Stimulated activated naive CD8-positive, alpha-beta T cell treated with anti-CD3 and anti-CD28 coated beads, Interleukin-15, Interleukin-2, amounts not matched to agents 100 U/mL and 50 U/mL, for 24 hours (primary cell): ENCODE data around the gene SLC45A3.
"Not testable (repeated sequence)": the region's sequence is repeated elsewhere in the genome, so short reads cannot be mapped to it uniquely, and the experiment has no call there.

Experiments used
- ATAC-seq: fragments of 150-1000 bp; cut with Tn5 transposase; one replicate; pipeline ENCODE4 v1.10.0; 2021
- DNase-seq: peaks from one replicate; pipeline ENCODE4 v3.0.0; 2021

The SLC45A3 gene, protein sequence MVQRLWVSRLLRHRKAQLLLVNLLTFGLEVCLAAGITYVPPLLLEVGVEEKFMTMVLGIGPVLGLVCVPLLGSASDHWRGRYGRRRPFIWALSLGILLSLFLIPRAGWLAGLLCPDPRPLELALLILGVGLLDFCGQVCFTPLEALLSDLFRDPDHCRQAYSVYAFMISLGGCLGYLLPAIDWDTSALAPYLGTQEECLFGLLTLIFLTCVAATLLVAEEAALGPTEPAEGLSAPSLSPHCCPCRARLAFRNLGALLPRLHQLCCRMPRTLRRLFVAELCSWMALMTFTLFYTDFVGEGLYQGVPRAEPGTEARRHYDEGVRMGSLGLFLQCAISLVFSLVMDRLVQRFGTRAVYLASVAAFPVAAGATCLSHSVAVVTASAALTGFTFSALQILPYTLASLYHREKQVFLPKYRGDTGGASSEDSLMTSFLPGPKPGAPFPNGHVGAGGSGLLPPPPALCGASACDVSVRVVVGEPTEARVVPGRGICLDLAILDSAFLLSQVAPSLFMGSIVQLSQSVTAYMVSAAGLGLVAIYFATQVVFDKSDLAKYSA

DNA sequence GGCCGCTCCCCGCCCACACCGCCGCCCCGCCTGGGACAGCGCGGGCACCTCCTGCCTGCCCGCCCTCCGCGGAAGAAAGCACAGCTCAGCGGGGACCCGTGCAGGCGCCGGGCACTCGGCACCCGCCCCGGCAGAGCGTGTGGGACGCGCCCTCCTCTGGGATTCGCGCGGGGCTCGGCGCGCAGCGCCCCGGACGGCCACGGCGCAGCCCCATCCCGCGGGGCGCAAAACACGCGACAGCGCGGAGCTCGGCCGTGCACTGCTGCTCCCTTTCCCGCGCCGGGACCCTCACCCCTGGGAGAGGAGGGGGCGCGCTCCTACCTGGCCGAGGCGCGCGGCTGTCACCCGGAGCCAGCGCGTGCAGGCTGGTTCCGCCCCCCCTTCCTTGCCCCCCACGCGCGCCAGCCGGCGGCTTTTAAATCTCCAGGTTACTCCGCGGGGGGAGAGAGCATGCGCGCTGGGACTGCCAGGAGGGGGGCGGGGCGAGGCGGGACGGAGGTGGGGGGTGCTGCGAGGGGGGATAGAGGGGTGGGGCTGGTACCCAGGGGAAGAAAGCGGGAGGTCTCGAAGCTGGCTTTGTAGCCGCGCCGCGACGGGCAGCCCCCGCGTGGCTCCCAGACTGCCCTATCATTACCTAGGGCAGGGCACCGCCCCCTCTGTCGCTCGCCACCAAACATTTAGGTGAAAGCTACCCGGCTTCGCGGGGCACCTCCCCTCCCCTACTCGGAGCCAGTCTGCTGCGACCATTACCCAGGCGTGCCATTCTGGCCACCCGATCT lies at the start of gene SLC45A3:
Gene SLC45A3 (minus strand): TSS at position 437 of the 779 bp plus-strand sequence. CDS start 15,853 bp downstream, outside the sequence.
- ATAC-seq (peak; percentile 77), DNase-seq (peak; percentile 68)

DNA sequence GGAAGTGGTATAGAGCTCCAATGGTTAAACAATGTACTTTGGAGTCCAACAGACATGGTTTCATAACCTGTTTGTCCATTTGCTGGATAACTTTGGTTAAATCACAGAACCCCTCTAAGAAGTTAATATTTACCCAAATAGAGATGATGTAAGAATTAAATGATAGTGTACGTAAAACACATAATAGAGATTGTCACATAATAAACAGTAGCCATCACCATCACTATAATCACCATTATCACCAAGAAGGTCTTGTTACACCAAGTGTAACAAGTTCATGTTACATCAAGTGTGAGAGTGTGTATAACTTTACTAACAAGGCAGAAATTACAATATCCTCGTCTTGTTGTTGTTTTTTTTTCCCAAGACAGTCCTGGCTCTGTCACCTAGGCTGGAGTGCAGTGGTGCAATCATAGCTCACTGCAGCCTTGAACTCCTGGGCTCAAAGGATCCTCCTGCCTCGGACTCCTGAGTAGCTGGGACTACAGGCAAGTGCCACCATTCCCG lies 46.4 kb upstream of the SLC45A3 start:
- DNase-seq = no peak
- ATAC-seq = no peak

DNA sequence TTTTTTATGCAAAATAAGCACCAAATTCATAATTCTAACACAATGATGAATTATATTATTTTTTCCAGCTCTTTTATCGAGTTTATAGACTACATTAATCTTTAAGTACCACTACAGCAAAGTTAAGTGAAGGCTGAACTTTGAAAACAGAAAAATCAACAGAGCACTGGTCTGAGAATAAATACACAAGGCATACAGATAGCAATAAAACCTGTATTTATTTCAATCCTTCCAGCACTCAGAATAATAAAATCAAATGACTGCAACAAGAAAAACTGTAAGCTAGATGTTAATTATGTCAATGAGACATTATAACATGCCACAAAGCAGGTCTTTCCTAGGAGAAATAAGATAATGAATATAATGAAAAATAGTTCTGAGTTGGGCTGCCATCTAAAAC lies 45.2 kb upstream of the SLC45A3 start:
- DNase-seq = no peak

GRCh38 chr1:205720740-205721139 lies 40.4 kb upstream of the SLC45A3 start:
- DNase-seq, ATAC-seq: not testable (repeated sequence)

More for the DNA sequence above, 45.2 kb upstream of the SLC45A3 start:
- no peak for ATAC-seq

DNA sequence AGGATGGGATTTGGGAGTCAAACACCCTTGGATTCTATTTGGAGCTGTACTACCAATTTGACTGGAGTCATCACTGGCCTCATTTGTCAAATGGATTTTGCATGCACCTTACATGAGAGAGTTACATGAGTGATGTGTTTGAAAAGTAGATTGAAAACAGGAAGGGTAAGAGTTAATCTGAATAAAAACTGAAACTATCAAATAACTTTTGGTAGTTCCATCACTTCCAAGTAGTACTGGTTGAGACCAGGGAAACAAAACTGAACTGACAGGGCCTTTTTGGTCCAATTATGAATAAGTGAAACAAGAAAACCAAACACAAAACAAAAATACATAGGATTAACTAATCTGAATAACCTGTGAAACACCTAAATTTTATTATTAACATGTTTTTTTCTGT lies 39.5 kb upstream of the SLC45A3 start:
- no peak for DNase-seq
- peak; percentile 23 for ATAC-seq

DNA sequence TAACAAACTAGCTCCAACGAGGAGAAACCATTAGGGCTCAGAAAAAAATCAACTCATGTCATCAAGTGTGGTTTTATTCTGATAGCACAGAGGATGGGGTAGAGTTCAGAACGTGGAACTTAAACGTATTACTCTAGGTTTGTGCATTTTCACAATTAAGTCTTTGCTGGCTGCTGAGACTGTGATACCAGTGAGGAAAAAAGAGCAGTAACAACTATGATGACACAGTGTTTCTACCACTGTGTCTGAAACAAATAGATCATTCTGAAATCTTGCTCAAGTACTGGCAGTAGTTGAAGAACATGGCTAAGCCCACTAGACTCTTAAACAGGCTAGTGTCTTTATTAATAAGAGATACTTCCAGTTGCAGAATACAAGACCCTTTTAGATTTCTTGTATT lies 38.7 kb upstream of the SLC45A3 start:
- DNase-seq (no peak), ATAC-seq (no peak)

- ATAC-seq (no peak), DNase-seq (no peak)
These were observed 36.2 kb upstream of the SLC45A3 start for GRCh38 chr1:205716371-205717132.

GRCh38 chr1:205715628-205716027 lies 35.3 kb upstream of the SLC45A3 start:
- DNase-seq (no peak), ATAC-seq (no peak)

- no peak for ATAC-seq
- DNase-seq = no peak
These were observed 34.6 kb upstream of the SLC45A3 start for GRCh38 chr1:205714906-205715246.

DNA sequence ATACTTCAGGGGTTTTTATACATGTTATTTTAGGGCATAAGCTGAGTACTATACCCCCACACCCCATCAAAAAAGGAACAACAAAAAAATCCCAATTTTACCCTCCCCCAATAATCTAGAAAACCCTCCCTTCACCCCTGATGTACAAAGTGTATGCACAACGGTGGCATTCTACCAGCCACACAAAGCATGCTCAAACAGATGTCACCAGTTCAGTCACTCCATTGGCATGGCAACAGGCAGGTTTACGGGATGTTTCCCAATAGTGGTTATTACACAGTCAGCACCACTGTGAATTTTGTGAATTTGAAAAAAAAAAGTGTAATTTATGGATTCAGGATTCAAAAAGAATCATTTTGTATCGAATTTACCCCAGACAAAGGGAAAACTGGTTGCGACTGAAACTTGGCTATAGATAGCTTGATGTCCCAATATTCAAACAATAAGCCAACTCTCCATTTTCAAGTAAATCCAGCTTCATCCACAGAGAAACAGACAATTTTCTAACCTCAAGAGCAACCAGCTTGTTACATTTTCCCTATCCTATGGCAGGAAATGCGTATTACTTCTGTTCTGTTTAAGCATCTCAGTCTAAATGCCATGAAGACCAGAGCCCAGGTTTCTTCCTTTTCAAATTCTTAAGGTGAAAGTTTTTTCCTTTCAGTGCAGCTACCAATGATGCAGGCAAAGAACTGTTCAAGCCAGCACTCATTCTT lies 34.0 kb upstream of the SLC45A3 start:
- no peak for ATAC-seq
- no peak for DNase-seq

DNA sequence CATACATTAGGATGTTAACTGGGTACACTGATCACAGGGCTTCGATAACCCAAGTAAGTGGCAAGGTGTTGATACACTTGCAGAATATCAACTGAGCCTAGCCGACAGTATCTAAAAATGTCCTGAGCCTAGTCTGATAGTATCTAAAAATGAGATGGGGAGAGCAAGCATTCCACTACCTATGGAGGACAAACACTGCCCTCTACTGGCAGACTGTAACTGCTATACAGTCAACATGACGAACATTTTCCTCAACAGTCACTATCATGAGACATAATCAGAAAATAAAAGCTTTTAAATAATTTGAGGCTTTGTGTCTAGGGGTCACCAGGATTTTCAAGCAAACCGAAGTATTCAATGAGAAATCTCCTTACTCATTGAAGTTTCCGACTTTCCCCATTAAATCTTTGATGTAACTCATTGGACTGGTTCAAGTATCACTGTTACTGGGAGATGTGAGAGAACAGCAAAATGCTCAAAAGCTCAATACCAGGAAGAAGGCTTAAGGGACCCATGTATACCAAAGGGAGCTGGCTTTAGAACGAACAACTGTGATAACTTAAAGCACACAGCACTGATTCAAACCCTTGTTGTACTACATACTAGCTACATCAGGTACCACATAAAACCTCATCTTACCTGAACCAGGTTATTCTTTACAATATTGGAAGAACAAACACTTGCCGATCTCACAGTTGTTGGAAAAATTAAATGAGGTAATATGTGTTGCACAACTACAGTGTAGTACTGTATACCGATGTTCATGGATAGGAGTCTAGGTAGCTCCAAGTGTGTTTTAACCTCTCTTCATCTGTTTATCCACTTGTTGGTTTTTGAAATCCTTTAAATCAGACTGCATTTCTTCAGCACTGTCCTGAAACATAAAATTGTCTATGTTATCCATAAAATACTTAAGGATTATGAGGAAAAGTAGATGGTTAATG lies 31.1 kb upstream of the SLC45A3 start:
- ATAC-seq (peak; percentile 93), DNase-seq (peak; percentile 70)

- ATAC-seq (no peak), DNase-seq (no peak)
These were observed 30.1 kb upstream of the SLC45A3 start for GRCh38 chr1:205710201-205711062.

- no peak for ATAC-seq
- DNase-seq = no peak
These were observed 29.3 kb upstream of the SLC45A3 start for GRCh38 chr1:205709640-205710039.

DNA sequence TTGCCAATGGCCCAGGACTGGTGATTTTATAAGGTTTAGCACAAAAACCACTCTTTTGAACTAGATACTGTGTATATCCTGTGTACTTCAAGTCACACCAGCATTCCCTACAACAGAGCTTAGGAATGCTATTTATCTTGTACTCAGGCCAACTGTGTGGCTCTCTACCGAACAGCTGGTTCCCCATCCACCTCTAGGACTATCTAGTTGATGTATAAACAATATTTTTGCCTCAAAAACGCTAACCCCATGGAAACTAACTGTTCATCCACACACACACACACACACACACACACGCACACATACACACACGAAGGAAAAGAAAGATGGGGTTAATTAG lies 28.7 kb upstream of the SLC45A3 start:
- no peak for ATAC-seq

DNA sequence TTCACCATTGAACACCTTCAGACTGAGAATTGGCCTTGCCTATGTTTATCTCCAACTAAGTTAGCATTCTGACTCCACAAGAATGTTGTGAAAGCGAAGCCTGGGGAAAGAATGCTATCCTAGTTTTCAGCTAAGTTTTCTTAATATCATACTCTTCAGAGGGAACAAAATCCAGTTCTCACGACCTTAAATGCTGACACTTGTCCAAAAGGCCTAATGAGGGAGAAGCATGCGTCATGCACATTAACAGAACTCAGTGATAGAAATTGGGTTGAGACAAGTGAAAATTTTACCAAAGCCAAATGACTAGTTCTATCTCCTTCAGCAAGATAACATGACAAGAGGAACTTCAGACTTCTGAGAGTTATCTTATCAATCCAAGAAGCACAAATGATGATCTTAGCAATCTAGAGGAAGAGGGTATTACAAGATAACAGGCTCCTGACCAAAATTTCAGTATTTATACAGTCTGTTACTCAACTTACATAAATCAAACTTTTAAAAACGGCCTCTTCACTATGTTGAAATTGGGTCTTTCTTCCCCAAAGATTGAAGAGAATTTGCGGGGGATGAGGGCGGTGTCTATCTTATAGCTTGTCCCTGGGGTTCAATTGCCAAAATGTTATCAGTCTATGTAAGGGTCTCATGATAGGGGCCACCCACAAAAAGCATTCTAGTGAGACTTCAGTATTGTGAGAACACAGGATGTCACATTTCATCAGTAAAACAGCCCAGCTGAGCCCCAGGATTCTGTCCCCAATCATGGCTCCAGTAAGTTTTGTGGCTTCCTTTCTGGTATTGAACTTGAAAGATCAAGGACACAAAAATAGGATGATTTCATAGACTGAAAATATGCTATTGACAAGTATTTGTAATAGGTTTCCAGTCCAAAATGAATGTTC lies 26.5 kb upstream of the SLC45A3 start:
- DNase-seq (no peak), ATAC-seq (no peak)

More for the DNA sequence above, 28.7 kb upstream of the SLC45A3 start:
- no peak for DNase-seq

DNA sequence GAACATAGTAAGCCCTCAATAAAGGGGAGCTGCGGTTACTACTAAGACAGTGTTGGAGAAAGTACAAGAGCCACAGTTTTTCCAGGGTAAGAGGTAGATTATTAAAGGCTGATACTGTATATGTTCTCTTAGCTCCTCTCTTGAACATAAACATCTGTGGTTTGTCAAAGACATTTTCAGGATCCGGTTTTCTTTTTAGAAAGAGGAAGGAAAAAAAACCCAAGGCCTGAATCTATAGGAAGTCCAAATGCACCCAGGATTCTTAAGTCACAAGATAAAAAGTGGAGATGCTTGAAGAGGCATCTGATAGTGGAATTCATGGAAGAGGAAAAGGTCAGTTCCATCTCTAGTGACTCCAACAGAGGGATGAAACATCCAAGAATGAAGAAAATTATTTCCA lies 24.6 kb upstream of the SLC45A3 start:
- ATAC-seq = no peak

GRCh38 chr1:205703072-205703471 lies 22.8 kb upstream of the SLC45A3 start:
- no peak for DNase-seq
- ATAC-seq = no peak

More for the DNA sequence above, 24.6 kb upstream of the SLC45A3 start:
- DNase-seq = no peak

- ATAC-seq = no peak
- no peak for DNase-seq
These were observed 21.6 kb upstream of the SLC45A3 start for GRCh38 chr1:205701891-205702290.
